Measurements from ENCODE around the gene ERG. TPM values are rescaled to one million over a fixed set of nuclear protein-coding genes. Genes with fewer than 3 reads are reported as not detected.

Gene ERG
- total and polyA plus RNA-seq, 2 of the 8 experiments (the other 6 are each of a cell fraction or from before 2014, with no cell fraction given), result 1.0 to 3.0 TPM

GRCh38 chr21:38342739-38343138, 155.5 kb downstream of the ERG start (continued):
- TF ChIP-seq RBBP5 (IDR thresholded peaks at IDR 0.05; ENCODE audit: borderline replicate concordance, low read depth, low read length), result no peak

Measured in H1 (cell line).